IMR-90 (cell line): ENCODE data around the gene PTGR3. TPM values are rescaled to one million over a fixed set of nuclear protein-coding genes. Genes with fewer than 3 reads are reported as not detected.

ENCODE experiments used
- ATAC-seq: fragments of 200-7000 bp; cut with Tn5 transposase; 2 replicates; pipeline ENCODE4 v1.9.1; 2020; ENCODE audit warnings: low read depth, mild to moderate bottlenecking, moderate library complexity
- BruUV-seq: library from RNA; stranded (reverse); fragments of 400-500 nt; replicated peaks from 2 replicates; lab custom pipeline; 2021; lab: Mats Ljungman, UMichigan
- CTCF ChIA-PET: fragments of 300-600 bp; formaldehyde crosslinking; extraction: SDS; loops from one replicate; lab custom pipeline; 2021; ENCODE audit warnings: antibody characterized with exemption; lab: Yijun Ruan, JAX
- POLR2A ChIA-PET: fragments of 300-600 bp; sonication (Branson Sonifier 250); formaldehyde crosslinking; loops from one replicate; lab custom pipeline; 2022; ENCODE audit warnings: antibody characterized with exemption; ENCODE audit not compliant: unreplicated experiment; lab: Charles Lee
- DNase-seq: peaks from one replicate; pipeline ENCODE4 v3.0.0; 2013
- H2AFZ ChIP-seq: replicated peaks from 2 replicates; pipeline ENCODE3; 2013; ENCODE audit warnings: low read length, mild to moderate bottlenecking; ENCODE audit not compliant: poor library complexity
- H2AK5ac ChIP-seq: 2 replicates; pipeline ENCODE4 v1.6.1; 2013; ENCODE audit warnings: low read depth, low read length, inconsistent platforms
- H2AK9ac ChIP-seq: replicated peaks from 2 replicates; pipeline ENCODE3; 2013; ENCODE audit warnings: mild to moderate bottlenecking, low read depth, low read length, moderate library complexity; ENCODE audit not compliant: poor library complexity
- H2BK120ac ChIP-seq: 2 replicates; pipeline ENCODE4 v1.6.1; 2013; ENCODE audit warnings: low read depth, low read length, inconsistent platforms
- H2BK15ac ChIP-seq: 3 replicates; pipeline ENCODE4 v1.6.1; 2013; ENCODE audit warnings: low read depth, low read length, inconsistent platforms
- H2BK20ac ChIP-seq: 2 replicates; pipeline ENCODE4 v1.6.1; 2013; ENCODE audit warnings: low read depth, mild to moderate bottlenecking, inconsistent platforms, low read length, moderate library complexity
- H2BK5ac ChIP-seq: 2 replicates; pipeline ENCODE4 v1.6.1; 2013; ENCODE audit warnings: mild to moderate bottlenecking, low read depth, low read length, inconsistent platforms; ENCODE audit not compliant: poor library complexity, severe bottlenecking
- H3K14ac ChIP-seq: replicated peaks from 2 replicates; pipeline ENCODE4 v1.6.1; 2013; ENCODE audit warnings: low read depth, low read length, inconsistent platforms
- H3K18ac ChIP-seq: 2 replicates; pipeline ENCODE4 v1.6.1; 2013; ENCODE audit warnings: low read depth, low read length, control low read depth
- H3K23ac ChIP-seq: 2 replicates; pipeline ENCODE4 v1.6.1; 2013; ENCODE audit warnings: low read depth, low read length, inconsistent platforms
- H3K27ac ChIP-seq: 2 replicates; pipeline ENCODE4 v1.5.1; 2013; ENCODE audit warnings: mild to moderate bottlenecking, control low read depth, low read length; ENCODE audit not compliant: insufficient read depth
- H3K27me3 ChIP-seq: 2 replicates; pipeline ENCODE4 v1.6.1; 2013; ENCODE audit warnings: low read length; ENCODE audit not compliant: control insufficient read depth, insufficient read depth
- H3K36me3 ChIP-seq: 2 replicates; pipeline ENCODE4 v1.6.1; 2013; ENCODE audit warnings: low read length, mixed read lengths; ENCODE audit not compliant: control insufficient read depth, insufficient read depth
- H3K4ac ChIP-seq: 2 replicates; pipeline ENCODE4 v1.6.1; 2013; ENCODE audit warnings: low read depth, low read length, inconsistent platforms
- H3K4me1 ChIP-seq: 2 replicates; pipeline ENCODE4 v1.6.1; 2013; ENCODE audit warnings: low read length, mixed read lengths; ENCODE audit not compliant: control insufficient read depth, insufficient read depth
- H3K4me2 ChIP-seq: 2 replicates; pipeline ENCODE4 v1.6.1; 2013; ENCODE audit warnings: low read depth, mild to moderate bottlenecking, control low read depth, low read length, moderate library complexity
- H3K4me3 ChIP-seq: 2 replicates; pipeline ENCODE4 v1.5.1; 2013; ENCODE audit warnings: low read depth, mild to moderate bottlenecking, control low read depth, low read length, moderate library complexity; ENCODE audit not compliant: insufficient read depth
- H3K56ac ChIP-seq: 2 replicates; pipeline ENCODE4 v1.6.1; 2013; ENCODE audit warnings: low read length, inconsistent platforms; ENCODE audit not compliant: insufficient read depth; ENCODE audit errors: extremely low read depth
- H3K79me1 ChIP-seq, 2 experiments: 2 replicates each; pipeline ENCODE4 v1.6.1; 2013; ENCODE audit warnings: low read length in 2 of 2, inconsistent platforms in 1 of 2, low read depth in 1 of 2
- H3K9ac ChIP-seq: 2 replicates; pipeline ENCODE4 v1.6.1; 2013; ENCODE audit warnings: low read depth, low read length, control low read depth
- H3K9me1 ChIP-seq: 2 replicates; pipeline ENCODE4 v1.6.1; 2013; ENCODE audit warnings: low read length, inconsistent platforms; ENCODE audit not compliant: insufficient read depth
- H3K9me3 ChIP-seq: 2 replicates; pipeline ENCODE4 v1.6.1; 2013; ENCODE audit warnings: low read length; ENCODE audit not compliant: control insufficient read depth, insufficient read depth
- H4K20me1 ChIP-seq: 2 replicates; pipeline ENCODE4 v1.6.1; 2013; ENCODE audit warnings: low read length, inconsistent platforms; ENCODE audit not compliant: insufficient read depth
- H4K5ac ChIP-seq: 2 replicates; pipeline ENCODE4 v1.6.1; 2013; ENCODE audit warnings: mild to moderate bottlenecking, low read depth, low read length, control low read depth
- H4K8ac ChIP-seq, 2 experiments: 2 replicates each; pipeline ENCODE4 v1.6.1; 2013; ENCODE audit warnings: low read depth in 2 of 2, low read length in 2 of 2, control low read depth in 1 of 2, inconsistent platforms in 1 of 2
- H4K91ac ChIP-seq: 2 replicates; pipeline ENCODE4 v1.6.1; 2013; ENCODE audit warnings: low read depth, low read length, inconsistent platforms; ENCODE audit not compliant: insufficient read depth
- BHLHE40 ChIP-seq: fragments of 150-350 bp; IDR thresholded peaks from 2 replicates; pipeline ENCODE4 v1.6.1; 2016; ENCODE audit warnings: mild to moderate bottlenecking, low read depth, low read length
- CEBPB ChIP-seq: IDR thresholded peaks from 2 replicates; pipeline ENCODE4 v1.6.1; 2012; ENCODE audit warnings: low read depth, low read length, improper control_type of control experiment
- CHD1 ChIP-seq: IDR thresholded peaks from 2 replicates; pipeline ENCODE4 v1.6.1; 2012; ENCODE audit warnings: low read depth, low read length, improper control_type of control experiment
- FOS ChIP-seq: fragments of 150-350 bp; IDR thresholded peaks from 2 replicates; pipeline ENCODE4 v1.6.1; 2016; ENCODE audit warnings: low read depth, low read length
- MAZ ChIP-seq: IDR thresholded peaks from 2 replicates; pipeline ENCODE4 v1.6.1; 2012; ENCODE audit warnings: low read depth, mild to moderate bottlenecking, low read length, improper control_type of control experiment, moderate library complexity, borderline replicate concordance
- MXI1 ChIP-seq: IDR thresholded peaks from 2 replicates; pipeline ENCODE4 v1.6.1; 2012; ENCODE audit warnings: low read depth, mild to moderate bottlenecking, low read length, moderate library complexity, borderline replicate concordance
- NFE2L2 ChIP-seq: fragments of 150-350 bp; IDR thresholded peaks from 2 replicates; pipeline ENCODE4 v1.6.1; 2016; ENCODE audit warnings: low read depth, mild to moderate bottlenecking, low read length
- POLR2A ChIP-seq: IDR thresholded peaks from 2 replicates; pipeline ENCODE4 v1.6.1; 2012; ENCODE audit warnings: mild to moderate bottlenecking, low read depth, low read length
- RFX5 ChIP-seq: IDR thresholded peaks from 2 replicates; pipeline ENCODE4 v1.8.0; 2012; ENCODE audit warnings: low read depth, mild to moderate bottlenecking, low read length, moderate library complexity
- SMC3 ChIP-seq: fragments of 150-350 bp; IDR thresholded peaks from 2 replicates; pipeline ENCODE4 v1.6.1; 2016; ENCODE audit warnings: low read depth, mild to moderate bottlenecking, antibody characterized with exemption, low read length, moderate library complexity
- WGBS, 2 experiments: methylation state at CpG; one replicate each; pipeline versions ENCODE4 v1.1.5 to v1.1.7; 2013; ENCODE audit warnings: missing lambda C conversion rate in 2 of 2; ENCODE audit not compliant: insufficient read length in 1 of 2; ENCODE audit errors: extremely low coverage in 2 of 2; 5-methylcytosine and 5-hydroxymethylcytosine counted together
- dilution Hi-C: fragments of 300-500 bp; cut with HindIII; formaldehyde crosslinking; loops from one replicate; pipeline ENCODE4 v1.14.3; 2018; ENCODE audit warnings: low sequenced_read_pairs; ENCODE audit not compliant: unreplicated experiment
- in situ Hi-C: fragments of 300-500 bp; cut with MboI; formaldehyde crosslinking; loops from 3 replicates; pipeline ENCODE4 v1.14.3; 2019; ENCODE audit warnings: low sequenced_read_pairs, inconsistent platforms, mixed read lengths
- intact Hi-C: fragments of 100-400 bp; cut with micrococcal nuclease; formaldehyde crosslinking; loops from 2 replicates; pipeline ENCODE4 v1.10.0; 2022
- polyA plus RNA-seq, 3 experiments: library from polyadenylated mRNA; depleted of rRNA; stranded (reverse); fragments of >200 nt; gene quantifications; 2 replicates each; pipeline ENCODE4 v1.2.3, GENCODE V29; 2012; ENCODE audit warnings: low replicate concordance in 1 of 3
- total RNA-seq: library from RNA; depleted of rRNA; stranded (reverse); fragments of >200 nt; gene quantifications from 2 replicates; pipeline ENCODE4 v1.2.3, GENCODE V29; 2012
- TF ChIP-seq, protein P1 (sequence below): conservative IDR thresholded peaks from 2 replicates; pipeline ENCODE4 v1.5.1; 2012; ENCODE audit warnings: mild to moderate bottlenecking, low read depth, low read length, improper control_type of control experiment
- TF ChIP-seq, protein P2 (sequence below): fragments of 150-350 bp; IDR thresholded peaks from 2 replicates; pipeline ENCODE4 v1.6.1; 2016; ENCODE audit warnings: low read depth, mild to moderate bottlenecking, low read length, moderate library complexity, borderline replicate concordance
- TF ChIP-seq, protein P3 (sequence below): fragments of 150-350 bp; IDR thresholded peaks from 2 replicates; pipeline ENCODE4 v1.6.1; 2017; ENCODE audit warnings: mild to moderate bottlenecking, antibody characterized with exemption, low read length, low read depth

The PTGR3 gene
- total and polyA plus RNA-seq, 2 of the 4 experiments (the other 2 are of a cell fraction) = 16.1 to 26.4 TPM

DNA sequence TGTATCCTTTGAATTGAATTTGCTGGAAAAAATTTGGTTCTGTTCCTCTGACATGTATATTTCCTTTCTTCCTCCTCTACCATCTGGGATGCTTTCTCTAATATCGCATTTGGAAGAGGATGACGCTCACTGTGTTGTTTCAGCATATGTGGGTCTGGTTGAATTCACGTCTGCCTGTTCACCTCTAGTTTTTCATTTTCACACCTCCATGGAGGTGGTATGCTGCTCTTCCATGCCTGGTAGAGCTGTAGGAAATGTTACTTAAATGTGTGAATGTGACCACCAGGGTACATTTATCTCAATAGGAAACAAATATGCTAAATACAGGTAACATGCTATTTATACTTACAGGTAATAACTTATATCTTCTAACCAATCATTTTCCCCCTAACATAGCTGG lies 46.2 kb upstream of the PTGR3 start:
- Histone ChIP-seq H3K23ac (no peak overlapping the region), H3K27ac (no peak overlapping the region), H3K4me2 (no peak overlapping the region), H2AFZ (no peak overlapping the region), H3K9me1 (no peaks in the 10 kb centered on the region), H3K14ac (no peak overlapping the region), H3K79me1 (peaks cover 11 to 28% of the 10 kb centered on the region in 2 experiments), H4K5ac (no peak overlapping the region), H3K18ac (no peak overlapping the region), H3K4ac (no peak overlapping the region; the same call in 1 of the 2 replicates), H3K9ac (no peak overlapping the region), H2BK5ac (no peak overlapping the region), H2BK20ac (no peak overlapping the region), H4K20me1 (no peaks in the 10 kb centered on the region), H3K4me3 (no peak overlapping the region), H3K56ac (no peak overlapping the region), H2BK120ac (no peak overlapping the region), H4K91ac (no peak overlapping the region), H3K36me3 (no peaks in the 10 kb centered on the region), H2AK9ac (no peak overlapping the region), H3K9me3 (no peaks in the 10 kb centered on the region), H2BK15ac (no peak overlapping the region), H3K4me1 (peaks cover 5% of the 10 kb centered on the region), H3K27me3 (no peaks in the 10 kb centered on the region), H2AK5ac (no peak overlapping the region), H4K8ac (no peak overlapping the region)
- intact Hi-C loops = no loop called here
- no peak for TF ChIP-seq POLR2A
- TF ChIP-seq BHLHE40 = no peak
- TF ChIP-seq FOS = no peak
- TF ChIP-seq MXI1 = no peak
- TF ChIP-seq SMC3 = no peak
- no peak for TF ChIP-seq CEBPB
- TF ChIP-seq, protein P1, sequence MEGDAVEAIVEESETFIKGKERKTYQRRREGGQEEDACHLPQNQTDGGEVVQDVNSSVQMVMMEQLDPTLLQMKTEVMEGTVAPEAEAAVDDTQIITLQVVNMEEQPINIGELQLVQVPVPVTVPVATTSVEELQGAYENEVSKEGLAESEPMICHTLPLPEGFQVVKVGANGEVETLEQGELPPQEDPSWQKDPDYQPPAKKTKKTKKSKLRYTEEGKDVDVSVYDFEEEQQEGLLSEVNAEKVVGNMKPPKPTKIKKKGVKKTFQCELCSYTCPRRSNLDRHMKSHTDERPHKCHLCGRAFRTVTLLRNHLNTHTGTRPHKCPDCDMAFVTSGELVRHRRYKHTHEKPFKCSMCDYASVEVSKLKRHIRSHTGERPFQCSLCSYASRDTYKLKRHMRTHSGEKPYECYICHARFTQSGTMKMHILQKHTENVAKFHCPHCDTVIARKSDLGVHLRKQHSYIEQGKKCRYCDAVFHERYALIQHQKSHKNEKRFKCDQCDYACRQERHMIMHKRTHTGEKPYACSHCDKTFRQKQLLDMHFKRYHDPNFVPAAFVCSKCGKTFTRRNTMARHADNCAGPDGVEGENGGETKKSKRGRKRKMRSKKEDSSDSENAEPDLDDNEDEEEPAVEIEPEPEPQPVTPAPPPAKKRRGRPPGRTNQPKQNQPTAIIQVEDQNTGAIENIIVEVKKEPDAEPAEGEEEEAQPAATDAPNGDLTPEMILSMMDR = no peak
- TF ChIP-seq RFX5 = no peak
- TF ChIP-seq NFE2L2 = no peak
- no peak for TF ChIP-seq MAZ
- TF ChIP-seq, protein P2, sequence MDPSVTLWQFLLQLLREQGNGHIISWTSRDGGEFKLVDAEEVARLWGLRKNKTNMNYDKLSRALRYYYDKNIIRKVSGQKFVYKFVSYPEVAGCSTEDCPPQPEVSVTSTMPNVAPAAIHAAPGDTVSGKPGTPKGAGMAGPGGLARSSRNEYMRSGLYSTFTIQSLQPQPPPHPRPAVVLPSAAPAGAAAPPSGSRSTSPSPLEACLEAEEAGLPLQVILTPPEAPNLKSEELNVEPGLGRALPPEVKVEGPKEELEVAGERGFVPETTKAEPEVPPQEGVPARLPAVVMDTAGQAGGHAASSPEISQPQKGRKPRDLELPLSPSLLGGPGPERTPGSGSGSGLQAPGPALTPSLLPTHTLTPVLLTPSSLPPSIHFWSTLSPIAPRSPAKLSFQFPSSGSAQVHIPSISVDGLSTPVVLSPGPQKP = no peak
- TF ChIP-seq, protein P3, sequence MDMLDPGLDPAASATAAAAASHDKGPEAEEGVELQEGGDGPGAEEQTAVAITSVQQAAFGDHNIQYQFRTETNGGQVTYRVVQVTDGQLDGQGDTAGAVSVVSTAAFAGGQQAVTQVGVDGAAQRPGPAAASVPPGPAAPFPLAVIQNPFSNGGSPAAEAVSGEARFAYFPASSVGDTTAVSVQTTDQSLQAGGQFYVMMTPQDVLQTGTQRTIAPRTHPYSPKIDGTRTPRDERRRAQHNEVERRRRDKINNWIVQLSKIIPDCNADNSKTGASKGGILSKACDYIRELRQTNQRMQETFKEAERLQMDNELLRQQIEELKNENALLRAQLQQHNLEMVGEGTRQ = no peak
- TF ChIP-seq CHD1 = no peak
- WGBS, 2 experiments = no CpG with 5 or more reads among the region's 3 CpGs
- ChIA-PET CTCF (no interaction called here), POLR2A (no interaction called here)
- dilution Hi-C loops = no loop called here
- in situ Hi-C loops = no loop called here
- no TSS peak for BruUV-seq
- DNase-seq = no peak
- no peak for ATAC-seq
